Amniotic epithelial cell (primary cell): ENCODE measurements around the gene ETFA.
"Not testable (repeated sequence)": the region's sequence is repeated elsewhere in the genome, so short reads cannot be mapped to it uniquely, and the experiment has no call there.

ENCODE experiments used
- DNase-seq: peaks from one replicate; pipeline ENCODE4 v3.0.0-alpha.2; 2010; ENCODE audit warnings: low read depth

Gene ETFA

DNA sequence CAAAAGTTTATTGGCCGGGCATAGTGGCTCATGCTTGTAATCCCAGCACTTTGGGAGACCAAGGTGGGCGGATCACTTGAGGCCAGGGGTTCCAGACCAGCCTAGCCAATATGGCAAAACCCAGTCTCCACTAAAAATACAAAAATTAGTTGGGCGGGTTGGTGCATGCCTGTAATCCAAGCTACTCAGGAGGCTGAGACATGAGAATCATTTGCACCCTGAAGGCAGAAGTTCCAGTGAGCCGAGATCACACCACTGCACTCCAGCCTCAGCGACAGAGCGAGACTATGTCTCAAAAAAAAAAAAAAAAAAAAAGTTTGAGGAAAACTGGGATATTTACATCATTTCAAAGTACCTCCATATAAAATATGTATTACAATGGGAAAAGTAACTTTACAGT is 40.4 kb downstream of the ETFA start:
- no peak for DNase-seq

GRCh38 chr15:76267077-76267476 is 44.2 kb downstream of the ETFA start:
- DNase-seq: peak; percentile 11

- DNase-seq: not testable (repeated sequence)
Observed at GRCh38 chr15:76265769-76266168, 45.5 kb downstream of the ETFA start.

DNA sequence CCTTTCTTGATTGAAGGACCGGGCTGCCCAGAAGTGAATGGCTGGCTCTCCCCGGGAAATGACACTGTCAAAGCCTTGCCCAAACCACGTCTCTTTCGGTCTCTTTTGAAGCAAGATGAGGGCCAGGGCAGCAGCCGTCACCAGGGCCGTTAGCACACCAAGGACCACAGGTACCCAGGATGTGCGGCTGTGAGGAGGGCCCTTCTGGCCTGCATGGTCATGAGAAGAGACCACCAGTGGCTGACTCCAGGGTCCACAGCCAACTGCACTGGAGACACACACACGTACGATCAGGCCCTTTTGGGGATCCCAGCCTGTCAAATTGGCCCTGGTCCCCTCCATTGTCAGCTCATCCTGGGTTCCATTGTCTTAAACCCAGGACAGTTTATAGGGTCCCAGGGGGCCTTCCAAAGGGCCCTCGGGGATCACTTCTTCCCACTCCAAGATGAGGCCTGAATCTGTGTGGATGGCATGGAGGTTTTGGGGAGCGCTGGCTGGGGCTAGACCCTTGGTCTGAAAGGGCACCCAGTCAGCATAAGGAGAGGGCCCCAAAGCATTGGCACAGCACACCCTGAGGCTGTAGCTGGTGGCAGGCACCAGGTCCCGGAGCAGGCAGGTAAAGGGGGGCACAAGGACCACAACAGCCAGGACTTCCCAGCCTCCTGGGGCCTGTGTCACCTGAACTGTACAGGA is 50.9 kb downstream of the ETFA start:
- DNase-seq: no peak

DNA sequence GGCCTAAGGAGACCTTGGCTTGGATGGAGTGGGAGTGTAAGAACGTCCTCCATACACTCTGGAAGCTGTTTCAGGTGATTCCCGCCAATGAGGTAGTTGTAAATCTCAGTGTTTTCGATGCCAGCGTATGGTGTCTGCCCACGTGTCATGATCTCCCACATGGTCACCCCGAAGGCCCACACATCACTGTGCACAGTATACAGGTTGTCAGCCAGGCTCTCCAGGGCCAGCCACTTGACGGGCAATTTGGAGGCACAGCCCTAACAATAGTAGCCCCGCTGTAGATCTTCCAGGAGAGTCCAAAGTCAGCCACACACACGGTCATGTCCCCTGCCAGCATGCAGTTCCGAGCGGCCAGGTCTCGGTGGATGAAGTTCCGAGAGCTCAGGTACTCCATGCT is 51.9 kb downstream of the ETFA start:
- DNase-seq: no peak

- DNase-seq: no peak
Observed at GRCh38 chr15:76258460-76258859, 52.8 kb downstream of the ETFA start.

DNA sequence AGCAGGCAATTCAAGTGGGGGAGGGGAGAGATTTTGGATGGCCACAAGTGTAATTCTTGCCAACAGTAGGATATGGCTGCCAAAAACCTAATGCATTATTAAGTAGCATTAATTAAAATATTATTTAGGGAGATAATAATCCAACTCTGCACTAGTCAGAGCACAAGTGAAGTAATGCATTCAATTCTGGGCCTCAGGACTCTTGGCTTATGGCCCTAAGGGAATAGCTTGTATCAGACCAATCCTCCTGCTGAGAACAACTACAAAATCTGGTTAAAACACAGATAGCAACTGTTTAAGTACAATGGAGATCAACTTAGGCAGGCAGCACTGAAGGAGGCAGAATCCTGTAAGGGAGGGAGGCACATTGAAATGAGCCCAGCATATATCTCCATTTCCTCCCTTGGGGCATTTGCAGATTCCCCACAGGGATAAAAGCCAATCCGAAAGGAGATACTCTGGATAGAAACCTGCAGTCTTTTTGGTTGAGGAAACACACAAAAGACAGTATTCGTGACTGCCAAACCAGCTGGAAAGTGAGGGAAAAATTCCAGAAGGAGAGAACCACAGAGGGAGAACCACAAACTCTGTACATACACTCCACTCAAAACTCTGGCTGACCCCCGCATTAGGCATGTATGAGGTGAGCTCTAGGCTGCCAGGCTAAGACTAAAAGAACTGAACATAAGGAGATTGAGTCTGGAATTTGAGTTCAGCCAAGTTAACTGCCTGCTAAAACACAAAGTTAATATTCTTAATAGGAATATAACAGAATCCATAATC is 57.4 kb downstream of the ETFA start:
- no peak for DNase-seq

- no peak for DNase-seq
Observed at GRCh38 chr15:76252249-76252648, 59.0 kb downstream of the ETFA start.

DNA sequence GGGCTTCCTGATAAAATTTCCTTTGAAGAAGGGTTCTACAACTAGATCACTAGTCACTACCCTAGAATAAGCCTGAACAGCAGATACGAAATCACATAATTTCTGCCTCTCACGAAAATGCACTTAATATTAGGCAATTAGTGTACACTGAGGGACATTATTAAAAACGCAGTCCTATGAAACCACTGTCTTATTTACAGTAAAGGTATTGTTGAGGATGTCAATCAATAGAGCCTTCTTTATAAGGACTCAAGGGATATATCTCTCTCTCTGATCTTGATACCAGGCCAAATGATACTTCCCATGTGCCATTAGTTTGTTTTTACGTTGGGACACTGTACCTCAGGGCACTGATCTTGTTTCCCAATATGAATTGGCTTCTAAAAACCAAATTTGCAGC is 59.6 kb downstream of the ETFA start:
- no peak for DNase-seq

DNA sequence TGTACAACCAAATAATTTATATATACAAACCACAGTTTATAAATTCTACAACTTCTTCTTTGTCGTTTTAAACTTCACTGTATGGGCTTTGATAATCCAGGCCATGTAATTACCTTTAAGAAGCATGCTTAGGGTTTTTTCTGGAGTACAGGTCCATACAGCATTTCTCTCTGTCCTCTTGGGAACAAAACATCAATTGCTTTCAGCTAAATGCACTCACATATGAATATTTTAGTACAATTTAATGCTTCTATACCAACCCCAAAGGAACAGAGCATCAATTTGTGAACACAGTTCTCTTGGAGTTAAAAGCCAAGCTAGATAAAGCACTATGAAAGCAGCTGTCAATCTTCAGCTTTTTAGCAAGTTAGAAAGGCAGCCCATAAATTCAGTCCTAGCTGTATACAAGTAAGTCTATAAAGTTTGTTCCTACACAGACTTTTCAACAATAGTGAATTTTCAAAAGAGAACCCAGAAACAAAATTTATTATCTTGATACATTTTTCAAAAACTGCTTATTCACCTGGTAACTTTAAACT is 66.1 kb downstream of the ETFA start:
- no peak for DNase-seq

DNA sequence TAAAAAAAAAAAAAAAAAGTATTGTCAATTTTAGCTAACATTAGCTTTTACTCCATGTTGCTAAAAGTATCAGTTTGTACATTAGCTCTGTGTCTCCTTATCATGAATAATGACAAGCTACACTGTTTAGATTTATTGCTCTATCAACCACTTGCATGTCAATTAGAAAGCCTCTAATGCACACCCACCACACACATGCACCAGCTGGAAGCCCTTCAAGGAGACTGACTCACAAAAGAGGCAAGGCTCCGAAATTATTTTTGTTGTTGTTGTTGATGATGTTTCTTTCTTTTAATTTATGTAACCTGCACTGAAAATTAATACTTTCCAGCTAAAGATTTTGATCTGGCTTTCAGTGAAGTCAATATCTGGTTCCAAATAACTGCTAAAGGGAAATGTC is 71.5 kb downstream of the ETFA start:
- DNase-seq: no peak

DNA sequence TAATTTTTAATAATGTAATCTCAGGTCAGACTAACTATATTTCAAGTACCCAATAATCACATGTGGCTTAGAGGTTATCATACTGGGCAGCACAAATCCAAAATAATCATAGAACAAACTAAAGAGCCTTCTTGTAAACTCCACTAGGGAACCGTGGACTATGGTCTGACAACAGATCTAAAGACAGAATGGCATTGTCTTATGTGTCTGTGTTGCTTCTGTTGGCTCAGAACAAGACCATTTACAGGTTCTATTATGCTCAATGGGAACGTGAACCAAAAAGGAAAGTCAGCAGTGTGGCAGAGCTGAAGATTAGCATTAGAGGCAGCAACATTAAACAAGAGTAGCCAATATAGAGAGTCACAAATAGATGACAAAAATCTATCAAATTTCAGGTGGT is 74.9 kb downstream of the ETFA start:
- DNase-seq: no peak

- peak; percentile 52 for DNase-seq
Observed at GRCh38 chr15:76235186-76235826, 76.0 kb downstream of the ETFA start.

GRCh38 chr15:76234337-76234889 is 76.9 kb downstream of the ETFA start:
- DNase-seq: no peak

DNA sequence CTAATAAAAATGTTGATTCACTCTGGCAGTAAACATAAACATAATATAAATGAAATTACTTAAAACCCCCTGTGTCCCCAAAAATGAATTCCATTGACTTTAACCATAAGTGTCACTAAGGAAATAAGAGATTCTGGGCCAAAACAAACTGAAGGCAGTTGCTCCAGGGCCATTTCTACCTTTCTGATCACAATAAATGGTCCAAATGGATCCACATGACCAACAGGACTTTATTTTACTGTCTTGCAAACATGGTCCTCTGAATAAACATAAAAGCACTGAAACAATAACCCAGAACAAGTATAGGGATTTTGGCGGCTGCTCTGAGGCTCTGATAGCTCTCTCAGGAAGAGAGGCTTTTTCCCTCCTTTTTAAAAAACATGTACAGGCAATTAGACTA is 77.3 kb downstream of the ETFA start:
- DNase-seq: no peak

GRCh38 chr15:76229266-76229665 is 82.0 kb downstream of the ETFA start:
- no peak for DNase-seq

DNA sequence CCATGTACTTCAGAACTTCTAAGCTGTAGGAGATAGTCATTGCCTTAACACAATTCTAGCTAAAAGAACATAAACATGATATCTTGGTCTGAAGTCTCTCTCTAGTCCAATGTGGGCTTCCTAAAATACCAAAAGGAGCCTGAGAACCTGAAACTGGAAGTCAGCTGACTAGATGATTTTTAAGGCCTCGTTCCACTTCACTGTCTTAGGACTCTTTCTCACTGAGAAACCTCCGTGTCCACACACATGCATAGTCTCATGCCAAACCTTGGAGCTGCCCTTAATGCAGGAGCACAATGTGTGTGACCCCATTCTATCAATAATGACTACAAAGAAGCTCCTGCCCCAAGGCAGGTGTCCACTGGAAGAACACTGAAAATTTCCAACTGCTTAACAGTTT is 87.7 kb downstream of the ETFA start:
- DNase-seq: no peak

DNA sequence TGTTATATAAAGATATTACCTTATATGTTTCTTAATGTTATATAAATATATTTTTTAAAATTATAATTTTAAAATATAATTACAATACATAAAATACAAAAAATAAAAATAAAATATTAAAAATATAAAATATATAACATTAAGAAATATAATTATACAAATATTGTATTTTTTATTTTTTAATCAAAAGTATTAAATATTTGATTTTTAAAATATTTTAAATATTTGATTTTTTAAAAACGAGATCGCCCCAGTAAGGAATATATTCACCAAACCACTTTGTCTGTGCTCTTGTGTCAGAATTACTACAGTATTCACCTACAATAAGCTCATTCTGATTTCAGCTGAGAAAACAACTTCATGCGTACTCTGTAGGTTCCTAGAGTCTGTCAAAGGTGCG is 89.1 kb downstream of the ETFA start:
- DNase-seq: no peak

DNA sequence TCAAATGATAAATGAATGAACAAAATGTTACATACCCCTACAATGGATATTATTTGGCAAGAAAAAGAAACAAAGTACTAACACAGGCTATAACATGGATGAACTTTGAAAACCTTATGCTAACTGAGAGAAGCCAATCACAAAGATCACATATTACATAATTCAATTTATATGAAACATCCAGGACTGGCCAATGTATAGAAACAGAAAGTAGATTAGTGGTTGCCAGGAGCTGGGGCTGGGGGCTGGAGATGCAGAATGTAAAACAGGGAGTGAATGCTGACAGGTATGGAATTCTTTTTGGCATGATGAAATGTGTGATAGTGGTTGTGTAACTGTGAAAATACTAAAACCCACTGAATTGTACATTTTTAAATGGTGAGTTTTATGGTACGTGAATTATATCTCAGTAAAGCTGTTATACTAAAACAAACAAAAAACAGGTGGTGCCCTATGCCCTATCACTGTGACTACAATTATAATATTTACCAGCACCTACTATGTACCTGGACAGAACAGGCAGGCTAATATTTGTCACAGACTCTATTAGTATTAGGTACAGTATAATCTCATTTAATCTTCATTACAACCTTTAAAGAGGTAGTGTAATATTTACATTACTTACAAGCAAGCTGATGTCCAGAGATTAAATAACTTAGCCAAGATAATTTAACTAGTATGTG is 90.0 kb downstream of the ETFA start:
- DNase-seq: peak; percentile 19

DNA sequence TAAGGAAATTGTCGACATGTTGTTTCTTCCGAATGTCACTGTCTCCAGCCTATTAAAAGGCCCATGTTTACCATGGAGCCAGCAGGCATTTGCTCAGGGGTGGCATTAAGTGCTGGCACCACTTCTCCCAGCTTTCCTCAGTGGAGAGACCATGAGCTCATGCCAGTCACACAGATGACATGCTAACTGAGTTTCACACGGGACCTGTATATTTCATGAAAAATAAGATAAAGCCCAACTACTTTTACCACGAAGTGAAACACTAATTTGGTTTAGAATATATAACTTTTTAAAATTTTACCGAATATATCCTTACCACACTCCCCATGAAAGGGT is 93.4 kb downstream of the ETFA start:
- no peak for DNase-seq

- DNase-seq: peak; percentile 29
Observed at GRCh38 chr15:76217029-76217881, 94.0 kb downstream of the ETFA start.
